Loucy (cell line): ENCODE measurements around the gene NIPAL3.
"Not testable (repeated sequence)": the region's sequence is repeated elsewhere in the genome, so short reads cannot be mapped to it uniquely, and the experiment has no call there.

ENCODE experiments used
- CTCF ChIP-seq: fragments of 200-600 bp; sonication (generic); conservative IDR thresholded peaks from 2 replicates; pipeline ENCODE4 v1.5.1; 2014; ENCODE audit warnings: mild to moderate bottlenecking, antibody characterized with exemption, low read length
- EZH2phosphoT487 ChIP-seq: fragments of 200-600 bp; IDR thresholded peaks from 2 replicates; pipeline ENCODE4 v1.6.1; 2018; ENCODE audit warnings: antibody characterized with exemption, mild to moderate bottlenecking, moderate library complexity, borderline replicate concordance

DNA sequence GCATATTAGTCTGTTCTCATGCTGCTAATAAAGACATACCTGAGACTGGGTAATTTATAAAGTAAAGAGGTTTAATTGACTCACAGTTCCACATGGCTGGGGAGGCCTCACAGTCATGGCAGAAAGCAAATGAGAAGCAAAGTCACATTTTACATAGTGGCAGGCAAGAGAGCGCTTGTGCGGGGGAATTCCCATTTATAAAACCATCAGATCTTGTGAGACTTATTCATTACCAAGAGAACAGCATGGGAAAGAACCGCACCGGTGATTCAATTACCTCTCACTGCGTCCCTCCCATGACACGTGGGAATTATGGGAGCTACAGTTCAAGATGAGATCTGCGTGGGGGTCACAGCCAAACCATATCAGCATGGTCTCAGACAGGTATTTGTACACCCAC lies 72.6 kb downstream of the NIPAL3 start:
- TF ChIP-seq CTCF, EZH2phosphoT487: not testable (repeated sequence)
